Skin of body (tissue), 2 donors: ENCODE measurements around the gene RNGTT. TPM values are rescaled to one million over a fixed set of nuclear protein-coding genes. Genes with fewer than 3 reads are reported as not detected.

Experiments
- DNase-seq: peaks from one replicate; lab custom pipeline; 2025; lab: John Stamatoyannopoulos, UW
- total RNA-seq: library from RNA; depleted of rRNA; stranded (reverse); fragments of >200 nt; gene quantifications from one replicate; pipeline ENCODE4 v1.2.3, GENCODE V29; 2014

Gene RNGTT
- total RNA-seq, 1 donor from 2014 or later, result 21.4 TPM

GRCh38 chr6:88611721-88612120, 351.7 kb downstream of the RNGTT start:
- no peak for DNase-seq

GRCh38 chr6:88609983-88610382, 353.4 kb downstream of the RNGTT start:
- DNase-seq, result no peak

- DNase-seq, result no peak
These were observed 358.1 kb downstream of the RNGTT start for GRCh38 chr6:88605271-88605670.

GRCh38 chr6:88599571-88599970, 363.8 kb downstream of the RNGTT start:
- no peak for DNase-seq

GRCh38 chr6:88596801-88597200, 366.6 kb downstream of the RNGTT start:
- no peak for DNase-seq

GRCh38 chr6:88588938-88589337, 374.5 kb downstream of the RNGTT start:
- DNase-seq, result no peak

GRCh38 chr6:88587150-88587520, 376.3 kb downstream of the RNGTT start:
- no peak for DNase-seq

GRCh38 chr6:88586371-88587149, 376.9 kb downstream of the RNGTT start:
- no peak for DNase-seq

GRCh38 chr6:88585276-88585692, 378.1 kb downstream of the RNGTT start:
- no peak for DNase-seq

- no peak for DNase-seq
These were observed 378.7 kb downstream of the RNGTT start for GRCh38 chr6:88584581-88585275.

- no peak for DNase-seq
These were observed 386.0 kb downstream of the RNGTT start for GRCh38 chr6:88577461-88577860.

- DNase-seq, result no peak
These were observed 387.9 kb downstream of the RNGTT start for GRCh38 chr6:88575536-88575935.

- DNase-seq, result no peak
These were observed 388.8 kb downstream of the RNGTT start for GRCh38 chr6:88574651-88575050.

- DNase-seq, result no peak
These were observed 389.4 kb downstream of the RNGTT start for GRCh38 chr6:88574031-88574430.

- DNase-seq, result no peak
These were observed 389.9 kb downstream of the RNGTT start for GRCh38 chr6:88573561-88573960.

GRCh38 chr6:88572449-88573139, 390.8 kb downstream of the RNGTT start:
- no peak for DNase-seq

GRCh38 chr6:88569959-88570358, 393.5 kb downstream of the RNGTT start:
- no peak for DNase-seq

- no peak for DNase-seq
These were observed 395.7 kb downstream of the RNGTT start for GRCh38 chr6:88567696-88568095.

- no peak for DNase-seq
These were observed 396.5 kb downstream of the RNGTT start for GRCh38 chr6:88566746-88567534.

- no peak for DNase-seq
These were observed 397.6 kb downstream of the RNGTT start for GRCh38 chr6:88565836-88566235.

GRCh38 chr6:88565409-88565811, 398.0 kb downstream of the RNGTT start:
- no peak for DNase-seq

- DNase-seq, result no peak
These were observed 400.2 kb downstream of the RNGTT start for GRCh38 chr6:88563277-88563625.
